Mesenchymal stem cell (in vitro differentiated cells and primary cell): Measurements from ENCODE around the gene RAB1B.
"Not testable (repeated sequence)": the region's sequence is repeated elsewhere in the genome, so short reads cannot be mapped to it uniquely, and the experiment has no call there.

Experiments used
- DNase-seq: peaks from one replicate; pipeline ENCODE4 v3.0.0-alpha.2; 2013
- H2AFZ ChIP-seq: one replicate; pipeline ENCODE4 v1.6.1; 2013; ENCODE audit warnings: low read depth, mild to moderate bottlenecking, control low read depth, inconsistent platforms, low read length, moderate library complexity
- H2AK5ac ChIP-seq: 2 replicates; pipeline ENCODE4 v1.6.1; 2013; ENCODE audit warnings: low read length, moderate library complexity, mild to moderate bottlenecking, inconsistent platforms; ENCODE audit not compliant: severe bottlenecking
- H2BK120ac ChIP-seq: one replicate; pipeline ENCODE4 v1.6.1; 2013; ENCODE audit warnings: low read depth, mild to moderate bottlenecking, inconsistent platforms, low read length, moderate library complexity
- H2BK12ac ChIP-seq, 2 experiments: one replicate each; pipeline ENCODE4 v1.6.1; 2013; ENCODE audit warnings: inconsistent platforms in 2 of 2, low read length in 2 of 2, mild to moderate bottlenecking in 2 of 2, moderate library complexity in 2 of 2, control low read depth in 1 of 2
- H2BK15ac ChIP-seq: one replicate; pipeline ENCODE4 v1.6.1; 2013; ENCODE audit warnings: mild to moderate bottlenecking, low read depth, inconsistent platforms; ENCODE audit not compliant: poor library complexity, severe bottlenecking
- H2BK5ac ChIP-seq: 2 replicates; pipeline ENCODE4 v1.6.1; 2013; ENCODE audit warnings: low read depth, mild to moderate bottlenecking, low read length, control low read depth, inconsistent platforms; ENCODE audit not compliant: poor library complexity, severe bottlenecking
- H3K14ac ChIP-seq, 2 experiments: one replicate each; pipeline ENCODE4 v1.6.1; 2013; ENCODE audit warnings: inconsistent platforms in 2 of 2, low read length in 2 of 2, control low read depth in 1 of 2, mild to moderate bottlenecking in 1 of 2, moderate library complexity in 1 of 2
- H3K18ac ChIP-seq, 2 experiments: one replicate each; pipeline ENCODE4 v1.6.1; 2013; ENCODE audit warnings: inconsistent platforms in 2 of 2, low read length in 2 of 2, control low read depth in 1 of 2, low read depth in 1 of 2, mild to moderate bottlenecking in 1 of 2
- H3K23ac ChIP-seq, 2 experiments: one replicate each; pipeline ENCODE4 v1.6.1; 2013; ENCODE audit warnings: inconsistent platforms in 2 of 2, low read length in 2 of 2, mild to moderate bottlenecking in 2 of 2, moderate library complexity in 2 of 2, control low read depth in 1 of 2
- H3K27ac ChIP-seq: 2 replicates; pipeline ENCODE4 v1.5.1; 2013; ENCODE audit warnings: mild to moderate bottlenecking, moderate library complexity, low read length, control low read depth, inconsistent platforms; ENCODE audit not compliant: poor library complexity, severe bottlenecking
- H3K27me3 ChIP-seq, 2 experiments: 2 replicates each; pipeline versions ENCODE4 v1.6.1 to v1.7.0; 2013; ENCODE audit warnings: low read length in 2 of 2, mild to moderate bottlenecking in 2 of 2, moderate library complexity in 2 of 2, control low read depth in 1 of 2, inconsistent platforms in 1 of 2; ENCODE audit not compliant: control insufficient read depth in 1 of 2, insufficient read depth in 1 of 2
- H3K36me3 ChIP-seq, 2 experiments: 2 replicates each; pipeline versions ENCODE4 v1.6.1 to v1.7.0; 2013; ENCODE audit warnings: low read length in 2 of 2, control low read depth in 1 of 2, inconsistent platforms in 1 of 2, low read depth in 1 of 2, mild to moderate bottlenecking in 1 of 2; ENCODE audit not compliant: insufficient read depth in 2 of 2, control insufficient read depth in 1 of 2
- H3K4ac ChIP-seq, 2 experiments: one replicate each; pipeline ENCODE4 v1.6.1; 2013; ENCODE audit warnings: inconsistent platforms in 2 of 2, low read length in 2 of 2, mild to moderate bottlenecking in 2 of 2, moderate library complexity in 2 of 2, control low read depth in 1 of 2, low read depth in 1 of 2
- H3K4me1 ChIP-seq: 2 replicates; pipeline ENCODE4 v1.6.1; 2013; ENCODE audit warnings: low read depth, low read length, control low read depth; ENCODE audit not compliant: control insufficient read depth, insufficient read depth
- H3K4me2 ChIP-seq: 2 replicates; pipeline ENCODE4 v1.6.1; 2013; ENCODE audit warnings: low read length, mild to moderate bottlenecking, inconsistent platforms; ENCODE audit not compliant: poor library complexity, severe bottlenecking
- H3K4me3 ChIP-seq, 2 experiments: 2 replicates each; pipeline versions ENCODE4 v1.5.1 to v1.7.0; 2013; ENCODE audit warnings: low read length in 2 of 2, mild to moderate bottlenecking in 2 of 2, control low read depth in 1 of 2, low read depth in 1 of 2; ENCODE audit not compliant: insufficient read depth in 1 of 2
- H3K79me1 ChIP-seq: replicated peaks from 2 replicates; pipeline ENCODE4 v1.6.1; 2013; ENCODE audit warnings: mild to moderate bottlenecking, control low read depth, low read length, inconsistent platforms; ENCODE audit not compliant: poor library complexity, severe bottlenecking
- H3K9ac ChIP-seq: 2 replicates; pipeline ENCODE4 v1.7.0; 2013; ENCODE audit warnings: mild to moderate bottlenecking, low read length, moderate library complexity
- H3K9me3 ChIP-seq: 2 replicates; pipeline ENCODE4 v1.7.0; 2013; ENCODE audit warnings: mild to moderate bottlenecking, low read length; ENCODE audit not compliant: control insufficient read depth
- H4K8ac ChIP-seq: one replicate; pipeline ENCODE4 v1.6.1; 2013; ENCODE audit warnings: inconsistent platforms, mild to moderate bottlenecking, low read length, moderate library complexity
- H4K91ac ChIP-seq: one replicate; pipeline ENCODE4 v1.6.1; 2013; ENCODE audit warnings: mild to moderate bottlenecking, low read length, inconsistent platforms
- WGBS: methylation state at CpG from one replicate; pipeline ENCODE4 v1.1.7; 2013; ENCODE audit warnings: mixed read lengths; 5-methylcytosine and 5-hydroxymethylcytosine counted together

RAB1B gene

DNA sequence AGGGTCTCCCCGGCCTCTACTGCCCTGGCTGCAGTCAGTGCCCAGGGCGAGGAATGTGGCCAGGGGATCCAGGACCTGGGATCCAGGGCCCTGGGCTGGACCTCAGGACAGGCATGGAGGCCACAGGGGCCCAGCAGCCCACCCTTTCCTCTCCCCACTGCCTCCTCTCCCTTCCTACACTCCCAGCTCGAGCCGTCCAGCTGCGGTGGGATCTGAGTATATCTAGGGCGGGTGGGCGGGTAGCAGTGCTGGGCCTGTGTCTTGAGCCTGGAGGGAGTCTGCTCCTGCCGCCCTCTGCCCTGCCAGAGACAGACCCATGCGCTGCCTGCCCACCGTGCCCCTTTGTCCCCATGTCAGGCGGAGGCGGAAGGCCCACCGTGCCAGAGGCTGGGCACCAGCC lies 8.2 kb downstream of the RAB1B start:
- H3K4me2 ChIP-seq, H2BK15ac ChIP-seq, H3K9ac ChIP-seq, H3K27ac ChIP-seq, H2BK5ac ChIP-seq, H4K8ac ChIP-seq, H3K9me3 ChIP-seq, H2BK12ac ChIP-seq, H3K14ac ChIP-seq, H3K18ac ChIP-seq, H3K23ac ChIP-seq, H2AK5ac ChIP-seq, H3K4ac ChIP-seq, DNase-seq, H4K91ac ChIP-seq, H3K4me3 ChIP-seq, H2BK120ac ChIP-seq, H2AFZ ChIP-seq: not testable (repeated sequence)
- peaks cover 13% of the 10 kb centered on the region for H3K79me1 ChIP-seq
- 90% methylated on average over 13 of the region's 13 CpGs for WGBS
- peaks cover 48 to 53% of the 10 kb centered on the region in 2 experiments for H3K36me3 ChIP-seq
- H3K4me1 ChIP-seq, result peaks cover 17% of the 10 kb centered on the region
- H3K27me3 ChIP-seq, result peaks cover 7 to 13% of the 10 kb centered on the region in 2 experiments

- not testable (repeated sequence) for H3K4ac ChIP-seq, H3K27ac ChIP-seq, H3K9me3 ChIP-seq, H3K4me2 ChIP-seq, H3K79me1 ChIP-seq, H3K23ac ChIP-seq, DNase-seq, H3K9ac ChIP-seq, H2AK5ac ChIP-seq, H2BK120ac ChIP-seq, H2BK15ac ChIP-seq, H3K14ac ChIP-seq, H2BK5ac ChIP-seq, H2AFZ ChIP-seq, H3K4me3 ChIP-seq, H2BK12ac ChIP-seq, H4K91ac ChIP-seq, H4K8ac ChIP-seq, H3K18ac ChIP-seq
- peaks cover 44 to 49% of the 10 kb centered on the region in 2 experiments for H3K36me3 ChIP-seq
- peaks cover 7 to 13% of the 10 kb centered on the region in 2 experiments for H3K27me3 ChIP-seq
- 79% methylated on average over 4 of the region's 4 CpGs for WGBS
- H3K4me1 ChIP-seq, result peaks cover 21% of the 10 kb centered on the region
Measured at GRCh38 chr11:66277064-66277463, 8.6 kb downstream of the RAB1B start.

DNA sequence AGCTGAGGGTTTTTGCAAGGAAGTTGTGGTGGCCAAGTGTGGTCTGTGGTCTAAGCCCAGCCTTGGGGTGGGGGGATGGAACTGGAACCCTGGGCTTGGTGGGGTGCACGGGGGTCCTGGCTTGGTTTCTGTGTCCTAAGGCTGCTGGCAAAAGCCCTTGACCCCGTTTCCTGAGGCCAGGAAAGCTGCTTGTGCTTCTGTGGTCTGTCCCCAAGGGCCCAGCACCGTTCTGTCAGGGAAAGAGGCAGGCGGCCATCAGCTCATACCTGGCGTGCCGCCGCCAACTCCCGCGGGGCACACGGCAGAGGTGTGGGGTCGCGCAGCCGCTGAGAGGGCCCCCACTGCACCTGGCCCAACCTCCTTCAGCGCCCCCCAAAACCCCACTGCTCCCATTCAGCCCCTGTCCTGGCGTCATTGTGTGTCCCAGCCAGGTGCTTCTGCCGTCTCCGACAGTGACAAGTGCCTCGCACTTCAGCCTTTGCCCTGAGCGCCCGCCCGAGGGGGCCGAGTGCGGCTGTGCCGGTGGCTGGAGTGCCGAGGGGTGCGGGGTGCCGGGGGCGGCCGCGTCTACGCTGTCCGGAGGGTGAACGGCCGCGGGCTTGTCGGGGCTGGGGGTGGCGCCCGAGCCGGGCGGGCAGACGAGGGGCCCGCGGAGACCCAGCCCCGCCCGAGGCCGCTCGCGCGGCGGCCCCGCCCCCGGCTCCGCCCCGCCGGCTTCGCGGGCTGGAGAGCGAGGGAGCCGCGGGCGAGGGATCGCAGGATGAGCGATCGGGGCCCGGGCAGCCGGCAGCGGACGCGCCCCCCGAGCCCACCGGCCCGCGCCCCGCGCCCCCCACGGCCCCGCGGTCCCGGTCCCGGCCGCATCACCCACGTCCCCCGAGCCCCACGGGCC lies 9.3 kb downstream of the RAB1B start, which contains the start of gene CNIH2:
CNIH2 (plus strand) TSS at position 705 of the 892 bp plus-strand sequence. CDS start 282 bp downstream, outside the sequence.
- peak within 1 kb of the TSS; percentile 26 for H3K9ac ChIP-seq
- H2BK12ac ChIP-seq, result no peak within 1 kb of the TSS
- H2BK120ac ChIP-seq, result no peak within 1 kb of the TSS
- peaks cover 26% of the 10 kb centered on the region for H3K4me1 ChIP-seq
- H3K23ac ChIP-seq, result peak within 1 kb of the TSS in 1 of 2 experiments; percentile 65
- H2AK5ac ChIP-seq, result no peak within 1 kb of the TSS
- H2BK5ac ChIP-seq, result no peak within 1 kb of the TSS
- H4K8ac ChIP-seq, result no peak within 1 kb of the TSS
- H3K4me3 ChIP-seq, result peak within 1 kb of the TSS in 1 of 2 experiments; percentile 26
- peaks cover 5% of the 10 kb centered on the region for H3K79me1 ChIP-seq
- no peak within 1 kb of the TSS for H3K27ac ChIP-seq
- peak within 1 kb of the TSS; percentile 79 for H3K4me2 ChIP-seq
- H3K36me3 ChIP-seq, result peaks cover 37 to 43% of the 10 kb centered on the region in 2 experiments
- H3K9me3 ChIP-seq, result no peaks in the 10 kb centered on the region
- H4K91ac ChIP-seq, result no peak within 1 kb of the TSS
- H3K14ac ChIP-seq, result peak within 1 kb of the TSS in 1 of 2 experiments; percentile 49
- peak within 1 kb of the TSS in 1 of 2 experiments; percentile 27 for H3K4ac ChIP-seq
- WGBS, result 9% methylated on average over 59 of the region's 84 CpGs
- H2BK15ac ChIP-seq, result peak within 1 kb of the TSS; percentile 27
- peaks cover 7 to 13% of the 10 kb centered on the region in 2 experiments for H3K27me3 ChIP-seq
- H2AFZ ChIP-seq, result no peak within 1 kb of the TSS
- peak within 1 kb of the TSS; percentile 24 to 78 for H3K18ac ChIP-seq
- no peak for DNase-seq

DNA sequence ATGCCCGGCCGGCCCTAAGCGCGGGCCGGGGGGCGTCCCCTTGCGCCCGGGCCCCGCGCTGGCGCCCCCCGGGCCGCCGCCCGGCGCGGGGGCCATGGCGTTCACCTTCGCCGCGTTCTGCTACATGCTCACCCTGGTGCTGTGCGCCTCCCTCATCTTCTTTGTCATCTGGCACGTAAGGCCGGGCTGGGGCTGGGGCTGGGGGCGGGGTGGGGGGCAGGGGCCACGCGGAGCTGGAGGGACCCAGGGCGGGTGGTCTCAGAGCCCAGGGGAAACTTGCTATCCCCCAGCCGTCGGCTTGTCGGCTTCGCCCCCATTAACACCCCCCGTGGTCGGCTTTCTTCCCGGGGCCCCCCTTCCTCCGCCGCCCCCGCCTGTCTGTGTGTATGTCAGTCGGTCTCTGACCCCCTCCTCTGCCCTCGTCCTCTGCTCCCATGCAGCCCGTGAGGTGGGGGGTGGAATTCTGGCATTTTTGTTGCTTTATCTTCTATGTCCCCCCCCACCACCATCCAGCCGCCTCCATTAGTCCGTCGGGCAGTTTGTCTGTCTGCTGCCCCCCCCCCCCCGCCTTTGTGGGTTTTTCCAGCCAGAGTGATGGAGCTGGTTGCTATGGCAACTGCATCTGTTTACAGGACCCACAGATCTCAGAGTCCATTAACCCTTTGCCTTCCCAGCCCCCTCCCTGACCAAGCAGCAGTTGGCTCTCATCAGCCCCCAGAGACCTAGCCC lies 10.1 kb downstream of the RAB1B start:
- peak overlapping the region; percentile 27 for H2BK15ac ChIP-seq
- no peak overlapping the region for H4K91ac ChIP-seq
- no peak overlapping the region for H3K23ac ChIP-seq

More for the DNA sequence above, 10.1 kb downstream of the RAB1B start:
- Histone ChIP-seq H3K9ac (peak overlapping the region; percentile 26), H2AFZ (no peak overlapping the region), H4K8ac (no peak overlapping the region), H3K36me3 (peaks cover 35 to 43% of the 10 kb centered on the region in 2 experiments), H2AK5ac (no peak overlapping the region), H3K4ac (no peak overlapping the region), H3K4me1 (peaks cover 29% of the 10 kb centered on the region), H3K14ac (no peak overlapping the region), H3K79me1 (peaks cover 4% of the 10 kb centered on the region), H2BK12ac (no peak overlapping the region), H3K18ac (no peak overlapping the region), H3K9me3 (no peaks in the 10 kb centered on the region), H3K27ac (no peak overlapping the region), H3K4me3 (peak overlapping the region in 1 of 2 experiments; percentile 26), H3K27me3 (peaks cover 7 to 13% of the 10 kb centered on the region in 2 experiments), H2BK5ac (no peak overlapping the region), H3K4me2 (peak overlapping the region; percentile 79), H2BK120ac (no peak overlapping the region)
- DNase-seq, result peak; percentile 52
- 1% methylated on average over 11 of the region's 45 CpGs for WGBS
